GM06990 (cell line): Measurements from ENCODE around the gene SGTA.
"Not testable (repeated sequence)": the region's sequence is repeated elsewhere in the genome, so short reads cannot be mapped to it uniquely, and the experiment has no call there.

Source experiments
- DNase-seq: peaks from one replicate; pipeline ENCODE4 v3.0.0-alpha.2; 2011; ENCODE audit not compliant: insufficient read length; ENCODE audit errors: extremely low read depth
- H3K27me3 ChIP-seq: replicated peaks from 2 replicates; pipeline ENCODE4 v1.6.0; 2011; ENCODE audit warnings: low read length; ENCODE audit not compliant: control insufficient read depth, insufficient read depth
- H3K36me3 ChIP-seq: 2 replicates; pipeline ENCODE4 v1.5.1; 2011; ENCODE audit warnings: low read length; ENCODE audit not compliant: control insufficient read depth, insufficient read depth
- H3K4me3 ChIP-seq: replicated peaks from 2 replicates; pipeline ENCODE4 v1.5.1; 2011; ENCODE audit warnings: low read depth, mild to moderate bottlenecking, control low read depth, low read length
- CTCF ChIP-seq: IDR thresholded peaks from 2 replicates; pipeline ENCODE4 v1.5.1; 2011; ENCODE audit warnings: low read length, control low read depth, mild to moderate bottlenecking, inconsistent platforms; ENCODE audit not compliant: insufficient read depth, poor library complexity, severe bottlenecking

SGTA gene

GRCh38 chr19:2796659-2797266, 13.7 kb upstream of the SGTA start:
- DNase-seq: no peak
- no peaks in the 10 kb centered on the region for H3K27me3 ChIP-seq

GRCh38 chr19:2795827-2796658, 13.0 kb upstream of the SGTA start:
- DNase-seq: no peak
- TF ChIP-seq CTCF: no peak
- H3K4me3 ChIP-seq: no peak overlapping the region
- no peaks in the 10 kb centered on the region for H3K27me3 ChIP-seq
- H3K36me3 ChIP-seq: peaks cover 43% of the 10 kb centered on the region

More at GRCh38 chr19:2796659-2797266, 13.7 kb upstream of the SGTA start:
- Histone ChIP-seq H3K36me3 (peaks cover 43% of the 10 kb centered on the region), H3K4me3 (no peak overlapping the region)
- no peak for TF ChIP-seq CTCF

GRCh38 chr19:2793577-2793976, 10.5 kb upstream of the SGTA start:
- peaks cover 41% of the 10 kb centered on the region for H3K36me3 ChIP-seq
- no peak for TF ChIP-seq CTCF
- H3K4me3 ChIP-seq: no peak overlapping the region
- no peak for DNase-seq
- H3K27me3 ChIP-seq: no peaks in the 10 kb centered on the region

GRCh38 chr19:2793126-2793525, 10.1 kb upstream of the SGTA start:
- TF ChIP-seq CTCF: no peak
- no peak for DNase-seq
- Histone ChIP-seq H3K36me3 (peaks cover 41% of the 10 kb centered on the region), H3K27me3 (no peaks in the 10 kb centered on the region), H3K4me3 (no peak overlapping the region)

GRCh38 chr19:2792666-2793065, 9.6 kb upstream of the SGTA start:
- peaks cover 42% of the 10 kb centered on the region for H3K36me3 ChIP-seq
- not testable (repeated sequence) for DNase-seq, H3K4me3 ChIP-seq, H3K27me3 ChIP-seq

GRCh38 chr19:2791876-2792275, 8.8 kb upstream of the SGTA start:
- Histone ChIP-seq H3K36me3 (peaks cover 39% of the 10 kb centered on the region), H3K27me3 (no peaks in the 10 kb centered on the region), H3K4me3 (no peak overlapping the region)
- TF ChIP-seq CTCF: no peak
- no peak for DNase-seq
